ENCODE data around the gene PMEPA1.
A peak's percentile ranks its signal among the peaks of the same experiment; 100 is the strongest.

PMEPA1 gene

DNA sequence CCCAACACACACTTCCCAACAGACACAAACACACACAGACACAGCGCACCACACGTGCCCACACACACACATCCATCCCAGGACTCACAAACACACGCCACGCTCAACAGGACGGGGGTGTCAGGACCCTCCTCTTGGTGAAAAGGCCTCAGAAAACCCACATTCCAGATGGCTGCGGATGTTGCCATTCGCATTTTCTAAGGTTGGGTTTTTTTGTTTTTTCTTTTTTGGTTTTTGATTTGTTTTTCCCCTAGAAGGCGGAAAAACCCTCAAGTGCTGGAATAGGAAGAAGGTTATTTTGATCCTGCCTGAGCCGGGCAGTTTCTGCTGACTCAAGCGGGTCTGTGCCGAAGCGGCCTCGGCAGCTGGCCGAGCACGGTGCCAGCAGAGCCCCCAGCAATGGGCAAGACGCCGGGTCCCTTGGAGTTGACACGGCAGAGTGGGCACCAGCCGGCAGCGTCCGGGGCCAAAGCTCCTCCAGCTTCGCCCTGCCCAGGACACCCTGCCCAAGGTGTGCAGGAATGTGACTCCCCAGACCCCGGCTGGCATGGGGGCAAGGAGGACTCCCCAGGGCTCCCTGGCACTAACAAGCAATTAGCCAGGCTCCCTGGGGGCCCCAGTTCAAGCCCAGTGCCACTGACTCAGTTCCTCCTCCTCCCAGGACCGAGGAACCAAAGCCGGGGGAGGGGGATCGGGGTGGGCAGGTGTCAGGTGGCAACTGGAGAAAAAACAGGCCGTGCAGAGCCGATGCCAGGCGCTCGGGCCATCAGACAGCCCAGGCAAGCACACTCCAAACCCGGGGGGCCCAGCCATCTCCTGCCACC is 48.7 kb downstream of the PMEPA1 start:
- DNase-seq: peak; percentile 50

DNA sequence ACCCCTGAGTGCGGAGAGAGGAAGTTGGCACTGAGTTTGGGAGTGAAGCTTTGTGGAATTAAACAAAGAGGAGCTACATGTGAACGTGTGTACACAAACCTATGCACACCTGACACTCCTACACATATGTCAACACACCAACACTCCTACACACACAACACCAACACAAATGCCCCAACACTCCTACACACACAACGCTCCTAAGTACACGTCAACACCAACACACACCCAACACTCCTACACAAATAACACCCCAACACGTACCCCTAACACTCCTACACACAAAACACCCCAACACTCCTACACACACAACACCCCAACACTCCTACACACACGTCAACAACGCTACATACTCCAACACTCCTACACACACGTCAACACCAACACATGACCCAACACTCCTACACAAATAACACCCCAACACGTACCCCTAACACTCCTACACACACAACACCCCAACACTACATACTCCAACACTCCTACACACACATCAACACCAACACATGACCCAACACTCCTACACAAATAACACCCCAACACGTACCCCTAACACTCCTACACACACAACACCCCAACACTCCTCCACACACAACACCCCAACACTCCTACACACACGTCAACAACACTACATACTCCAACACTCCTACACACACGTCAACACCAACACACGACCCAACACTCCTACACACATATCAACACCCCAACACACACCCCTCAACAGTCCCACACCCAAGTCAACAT is 49.5 kb downstream of the PMEPA1 start:
- DNase-seq: no peak

DNA sequence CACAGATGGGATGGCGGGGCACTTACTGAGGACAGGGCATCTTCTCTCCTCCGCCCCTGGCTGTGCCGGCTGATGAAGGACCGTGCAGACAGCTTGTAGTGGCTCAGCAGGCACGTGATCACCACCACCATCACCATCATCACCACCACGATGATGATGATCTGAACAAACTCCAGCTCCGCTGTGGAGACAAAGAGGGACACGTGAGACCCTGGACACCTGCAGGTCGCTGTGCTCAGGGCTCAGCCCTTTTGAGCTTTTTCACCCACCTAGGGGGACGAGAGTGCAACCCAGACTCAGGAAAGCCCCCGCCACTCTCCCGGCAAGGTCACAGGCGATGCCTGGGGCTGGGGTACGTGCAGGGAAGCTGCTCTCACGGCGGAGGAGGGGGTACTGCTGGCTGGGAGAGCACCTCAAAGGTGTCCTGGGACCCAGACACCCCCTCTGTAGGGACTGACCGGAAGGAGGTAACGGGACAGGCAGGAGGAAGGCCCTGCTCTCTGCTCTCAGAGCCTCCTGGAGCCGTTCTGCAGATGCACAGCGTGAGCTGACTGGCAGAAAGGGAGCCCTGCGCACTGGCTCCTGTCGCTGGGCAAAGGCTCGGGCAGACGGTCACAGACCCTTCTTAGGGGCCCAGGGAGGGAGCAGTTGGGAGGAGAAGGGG is 50.2 kb downstream of the PMEPA1 start:
- peak; percentile 31 for DNase-seq

DNA sequence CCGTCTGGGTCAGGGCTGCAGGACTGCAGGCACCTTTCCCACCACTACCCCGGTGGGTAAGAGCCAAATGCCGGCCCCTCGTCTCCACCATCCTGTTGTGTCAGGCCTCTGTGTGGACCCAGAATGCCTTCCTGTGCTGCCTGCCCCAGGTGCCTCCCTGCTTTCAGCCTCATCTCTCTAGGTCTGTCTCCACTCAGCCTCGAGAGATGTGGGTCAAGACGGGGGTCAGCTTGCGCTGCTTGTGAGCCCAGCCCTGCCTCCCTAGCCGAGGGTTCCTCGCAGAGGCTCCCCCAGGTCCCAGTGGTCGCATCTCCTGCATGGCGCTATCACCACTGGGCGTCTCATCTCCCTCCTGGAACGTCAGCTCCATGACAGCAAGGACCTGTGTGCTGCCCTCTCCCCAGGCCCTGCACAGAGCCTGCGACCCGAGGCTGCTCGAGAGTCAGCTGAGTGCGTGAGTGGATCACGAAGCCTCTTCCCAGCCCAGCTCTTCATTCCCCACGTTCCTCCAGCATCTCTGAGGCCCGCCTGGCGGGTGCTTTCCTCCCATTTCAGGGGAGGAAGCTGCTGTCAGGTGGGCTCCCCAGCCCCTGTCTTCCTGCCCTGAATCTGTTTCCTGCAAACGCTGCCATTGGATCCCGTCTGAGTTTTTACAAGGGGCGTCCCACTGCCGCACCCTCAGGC is 50.8 kb downstream of the PMEPA1 start:
- DNase-seq: peak; percentile 37

DNA sequence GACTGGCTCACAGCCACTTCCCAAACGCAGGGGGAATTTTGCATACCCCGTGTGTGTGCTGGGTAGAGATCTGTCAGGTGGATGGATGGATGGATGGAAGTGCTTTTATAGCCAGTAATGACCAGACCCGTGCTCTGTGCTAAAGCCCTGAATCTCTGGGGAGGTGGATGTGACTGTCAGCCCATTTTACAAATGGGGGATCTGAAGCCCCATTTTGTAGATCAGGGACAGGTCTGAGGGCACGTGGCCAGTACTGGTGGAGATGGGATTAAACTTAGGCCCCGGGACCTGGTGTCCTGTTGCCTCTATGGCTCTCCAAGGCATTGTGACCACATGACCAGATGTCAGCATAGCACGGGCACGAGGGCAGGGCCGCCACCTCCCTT is 51.4 kb downstream of the PMEPA1 start:
- no peak for DNase-seq

DNA sequence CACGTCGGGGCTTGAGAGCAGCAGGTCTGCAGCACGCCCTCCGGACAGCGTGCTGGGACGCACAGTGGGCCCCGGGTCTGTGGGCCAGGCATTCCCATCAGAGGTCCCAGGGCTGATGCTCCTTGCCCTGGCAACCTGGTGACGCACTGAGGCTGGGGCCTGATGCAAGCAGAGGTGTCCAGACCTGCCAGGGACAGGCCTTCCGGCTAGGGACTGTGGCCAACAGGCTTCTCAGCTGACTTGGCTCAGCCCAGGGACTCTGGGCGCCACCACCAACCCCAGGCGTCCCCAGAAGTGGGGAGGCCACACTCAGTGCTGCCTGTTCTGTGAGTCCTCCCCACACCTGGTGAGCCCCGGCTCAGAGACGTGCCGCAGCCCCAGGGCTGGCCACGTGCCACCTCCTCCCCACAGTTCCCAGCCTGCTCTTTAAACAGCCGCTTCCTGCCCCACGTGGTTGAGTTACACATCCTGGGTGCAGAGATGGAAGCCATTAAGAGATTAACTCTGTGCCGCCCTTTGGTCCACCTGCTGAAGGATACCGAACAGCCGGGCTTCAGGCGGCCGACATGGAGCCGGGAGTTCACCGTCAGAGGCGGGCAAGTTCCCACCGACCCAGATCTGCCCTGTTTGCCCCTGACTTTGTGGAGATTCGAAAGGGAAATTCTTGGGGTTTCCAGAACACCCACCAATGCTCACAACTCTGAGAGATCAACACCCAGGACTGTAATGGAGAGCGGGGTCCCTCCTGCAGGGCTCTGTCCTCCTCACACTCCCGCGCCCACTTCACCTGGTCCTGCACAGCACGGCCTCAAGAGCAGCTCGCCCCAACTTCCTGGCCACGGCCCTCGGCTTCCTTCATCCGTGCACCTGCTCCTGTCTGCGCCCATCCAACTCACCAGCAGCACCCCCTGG is 52.0 kb downstream of the PMEPA1 start:
- DNase-seq: peak; percentile 36

DNA sequence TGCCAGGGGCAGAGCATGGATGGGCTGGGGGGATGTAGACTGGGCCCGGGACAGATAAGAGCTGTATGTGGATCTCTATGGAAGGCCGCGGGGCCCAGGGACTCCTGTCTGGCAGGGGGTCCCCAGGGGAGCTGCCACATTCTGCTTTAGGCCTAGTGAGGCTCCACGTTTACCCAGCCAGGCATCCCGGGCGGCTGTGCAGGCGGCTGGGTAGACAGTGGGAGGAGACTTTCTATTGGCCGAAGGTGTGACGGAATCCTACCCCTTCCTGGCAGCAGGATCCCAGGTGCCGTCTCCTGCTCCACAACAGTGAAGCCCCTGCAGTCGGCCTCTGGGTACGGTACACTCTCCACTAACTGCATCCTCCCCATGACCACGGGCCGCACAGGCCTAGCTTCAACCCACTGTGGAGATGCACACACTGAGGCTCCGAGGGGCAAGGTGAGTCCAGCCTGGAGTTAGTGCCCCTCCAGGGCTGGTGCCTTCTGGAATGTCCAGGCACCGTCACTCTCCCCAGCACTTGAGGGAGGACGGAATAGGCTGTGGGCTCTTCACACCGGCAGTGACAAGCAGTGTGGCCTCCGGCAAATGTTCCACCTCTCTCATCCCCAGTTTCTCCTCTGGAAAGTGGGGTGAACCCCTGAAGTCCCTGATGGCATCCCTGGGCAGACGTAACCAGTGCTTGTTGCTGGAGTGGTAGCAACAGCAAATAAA is 52.8 kb downstream of the PMEPA1 start:
- DNase-seq: peak; percentile 34

DNA sequence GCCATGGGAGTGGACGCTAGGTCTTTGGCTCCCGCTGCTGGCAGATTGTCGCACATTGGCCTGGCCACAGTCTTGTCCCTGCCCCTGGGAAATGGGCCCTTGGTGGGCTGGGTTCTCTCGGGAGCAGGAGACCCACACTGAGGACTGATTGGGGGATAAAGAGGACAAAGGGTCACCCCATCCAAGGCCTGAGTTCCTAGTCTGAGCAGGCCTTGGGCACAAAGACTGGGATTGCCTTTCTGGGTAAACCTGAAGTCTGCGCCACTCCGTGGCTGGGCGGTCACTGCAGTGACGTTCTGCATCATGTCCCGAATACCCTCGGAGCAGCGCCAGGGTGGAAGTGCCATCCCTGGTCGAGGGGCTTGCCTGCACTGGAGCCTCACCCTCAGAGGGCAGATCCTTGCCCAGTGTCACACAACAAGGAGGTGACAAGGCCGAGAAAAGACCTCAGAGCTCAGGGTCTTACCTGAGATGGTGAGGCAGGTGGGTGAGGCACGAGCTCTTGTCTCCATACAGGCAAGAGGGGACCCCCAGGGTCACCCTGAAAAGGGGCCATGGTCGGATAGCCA is 53.5 kb downstream of the PMEPA1 start:
- DNase-seq: no peak

DNA sequence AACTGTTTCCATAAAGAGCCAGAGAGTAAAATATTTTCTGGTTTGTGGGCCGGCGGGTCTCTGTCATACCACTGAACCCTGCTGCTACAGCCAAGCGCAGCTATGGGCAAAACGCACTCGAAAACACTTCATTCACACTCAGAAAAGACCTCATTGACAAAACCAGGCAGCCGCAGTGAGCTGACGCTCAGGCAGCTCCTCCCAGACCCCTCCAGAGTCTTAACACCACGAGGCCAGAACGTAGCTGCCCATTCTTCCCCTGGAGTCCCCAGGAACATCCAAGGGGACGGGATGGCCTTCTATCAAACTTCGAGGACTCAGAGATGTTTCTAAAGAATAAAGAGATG is 54.0 kb downstream of the PMEPA1 start:
- DNase-seq: peak; percentile 30

DNA sequence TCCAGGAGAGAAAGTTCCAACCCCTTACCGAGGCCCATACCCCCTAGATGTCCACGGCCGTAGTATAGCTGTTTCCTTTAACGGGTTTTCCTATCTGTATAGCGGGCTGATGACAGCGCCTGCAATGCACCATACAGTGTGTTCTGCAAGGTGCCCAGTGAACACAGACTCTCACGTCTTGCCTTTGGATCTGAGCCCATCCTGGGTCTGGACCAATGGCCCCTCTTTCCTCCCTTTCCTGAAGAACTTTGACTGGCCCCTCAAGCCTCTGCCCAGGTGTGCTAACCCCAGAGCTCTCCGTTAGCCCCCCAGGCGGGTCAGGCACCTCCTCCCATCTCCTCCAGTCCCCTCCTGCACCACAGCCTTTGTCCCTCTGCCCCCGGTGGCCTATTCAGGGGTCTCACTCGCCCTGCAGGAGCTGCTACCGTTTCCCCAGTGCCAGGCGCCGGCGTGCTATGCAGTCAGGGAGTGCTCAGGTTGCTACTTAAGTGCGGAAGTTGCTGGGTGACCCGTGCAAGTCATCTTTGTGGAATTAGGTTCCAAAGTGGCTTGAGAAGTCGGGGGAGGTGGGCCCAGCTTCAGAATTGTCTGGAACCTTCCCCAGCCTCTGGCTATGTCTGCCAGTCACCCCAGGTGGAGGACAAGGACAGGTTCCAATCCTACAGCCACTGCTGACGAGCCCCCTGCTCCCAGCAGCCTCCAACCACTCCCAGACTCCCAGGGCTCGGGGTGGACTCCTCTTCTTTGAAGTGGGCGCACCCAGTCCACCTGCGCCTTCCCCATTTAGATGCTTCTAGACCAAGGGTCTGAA is 54.6 kb downstream of the PMEPA1 start:
- peak; percentile 44 for DNase-seq

DNA sequence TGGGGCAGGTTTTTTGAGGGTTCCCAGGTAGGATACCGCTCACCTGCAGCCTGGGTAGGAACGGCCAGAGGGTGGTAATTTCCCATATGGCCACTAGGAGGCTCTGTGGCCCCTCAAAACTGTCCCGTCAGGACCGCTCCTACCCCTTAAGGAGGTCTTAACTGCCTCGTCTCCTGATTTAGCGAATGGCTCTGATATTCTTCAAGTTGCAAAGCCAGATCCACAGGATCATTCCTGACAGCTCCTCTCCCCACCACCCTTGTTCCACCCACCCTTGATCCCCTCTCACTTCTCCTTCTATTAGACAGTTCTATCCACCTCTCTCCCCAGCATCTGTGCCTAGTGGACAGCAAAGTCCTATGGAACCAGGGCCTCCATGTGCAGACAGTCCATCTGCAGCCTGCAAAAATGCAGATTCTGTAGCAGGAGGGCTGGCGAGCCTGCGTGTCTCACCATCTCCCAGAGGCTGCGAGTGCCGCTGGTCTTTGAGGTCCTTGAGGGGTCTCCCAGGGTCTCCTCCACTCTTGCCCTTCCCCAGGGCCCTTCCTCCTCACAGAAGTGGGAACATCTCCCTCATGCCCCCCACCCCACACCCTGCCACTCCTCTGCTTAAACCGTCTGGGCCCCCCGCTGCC is 55.3 kb downstream of the PMEPA1 start:
- DNase-seq: peak; percentile 77

DNA sequence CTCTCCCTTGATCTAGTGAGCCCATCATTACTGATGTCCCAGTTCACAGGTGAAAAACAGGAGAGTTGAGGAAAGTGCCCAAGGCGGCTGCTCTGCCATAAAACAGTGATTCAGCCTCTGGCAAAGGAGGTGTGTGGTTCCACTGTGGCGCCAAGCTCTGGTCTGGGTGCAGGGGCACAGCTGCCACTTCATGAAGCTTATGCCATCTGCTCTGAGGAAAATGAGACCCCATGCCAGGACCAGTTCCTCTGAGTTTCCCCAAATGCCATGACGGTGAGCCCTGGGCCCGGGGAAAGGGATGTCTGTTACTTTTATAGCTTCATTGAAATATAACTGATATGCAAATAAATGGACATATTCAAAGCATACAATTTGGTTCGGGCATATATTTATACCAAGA is 55.9 kb downstream of the PMEPA1 start:
- DNase-seq: no peak

DNA sequence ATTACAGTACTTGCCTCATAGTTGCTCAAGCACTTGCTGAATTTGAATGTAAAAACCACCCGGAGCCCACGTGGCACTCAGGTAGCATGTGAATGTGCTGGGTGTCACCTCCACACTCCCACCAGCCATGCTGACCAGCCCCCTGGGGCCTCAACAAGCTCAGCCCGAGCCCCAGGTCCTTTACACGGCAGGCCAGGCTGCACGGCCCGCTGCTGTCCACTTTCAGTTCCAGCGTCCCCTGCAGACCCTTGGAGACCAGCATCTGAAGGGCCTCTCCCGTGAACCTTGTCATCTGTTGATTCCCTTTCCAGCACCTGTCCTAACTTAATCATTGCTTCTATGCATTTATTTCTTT is 56.3 kb downstream of the PMEPA1 start:
- no peak for DNase-seq

DNA sequence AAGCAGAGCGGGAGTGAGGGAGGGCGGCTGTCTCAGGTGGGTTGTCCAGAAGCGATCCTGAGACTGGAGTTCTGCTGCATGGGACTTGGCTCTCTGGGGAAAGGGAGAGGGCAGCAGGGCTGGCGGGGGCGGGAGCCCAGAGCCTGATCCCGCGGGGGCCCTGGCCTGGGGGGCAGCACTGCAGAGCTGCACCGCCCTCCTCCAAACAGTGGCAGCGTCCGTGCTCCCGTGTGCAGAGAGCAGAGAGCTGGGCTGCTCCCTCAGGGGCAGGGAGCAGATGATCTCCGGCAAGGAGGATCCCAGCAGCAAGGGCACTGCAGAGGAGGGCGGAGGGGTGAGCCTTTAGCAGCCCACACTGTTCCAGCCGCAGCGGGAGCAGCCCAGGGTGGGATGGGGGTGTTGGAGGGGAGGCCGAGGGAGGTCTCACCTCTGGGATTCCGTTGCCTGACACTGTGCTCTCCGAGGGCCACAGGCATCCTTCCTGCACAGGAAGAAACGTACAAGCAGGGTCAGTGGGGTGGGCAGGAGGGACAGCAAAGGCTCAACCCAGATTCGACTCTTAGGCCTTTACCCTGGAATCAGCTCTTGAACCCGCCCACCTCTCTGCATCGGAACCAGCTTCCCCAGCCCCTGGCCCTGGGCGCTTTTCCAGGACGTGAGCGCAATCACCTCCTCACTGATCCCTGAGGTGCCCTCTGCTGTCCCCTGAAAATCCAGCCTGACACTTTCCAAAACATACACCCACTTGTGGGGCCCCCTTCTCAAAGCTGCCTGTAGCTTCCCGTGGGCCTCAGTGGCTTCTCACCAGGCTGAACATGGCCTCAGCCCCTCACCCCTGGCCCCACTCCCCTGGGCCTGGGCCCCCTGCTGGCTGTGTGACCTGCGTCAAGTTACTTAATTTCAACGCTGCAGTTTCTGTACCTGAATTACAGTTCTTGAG is 56.9 kb downstream of the PMEPA1 start:
- DNase-seq: peak; percentile 40

DNA sequence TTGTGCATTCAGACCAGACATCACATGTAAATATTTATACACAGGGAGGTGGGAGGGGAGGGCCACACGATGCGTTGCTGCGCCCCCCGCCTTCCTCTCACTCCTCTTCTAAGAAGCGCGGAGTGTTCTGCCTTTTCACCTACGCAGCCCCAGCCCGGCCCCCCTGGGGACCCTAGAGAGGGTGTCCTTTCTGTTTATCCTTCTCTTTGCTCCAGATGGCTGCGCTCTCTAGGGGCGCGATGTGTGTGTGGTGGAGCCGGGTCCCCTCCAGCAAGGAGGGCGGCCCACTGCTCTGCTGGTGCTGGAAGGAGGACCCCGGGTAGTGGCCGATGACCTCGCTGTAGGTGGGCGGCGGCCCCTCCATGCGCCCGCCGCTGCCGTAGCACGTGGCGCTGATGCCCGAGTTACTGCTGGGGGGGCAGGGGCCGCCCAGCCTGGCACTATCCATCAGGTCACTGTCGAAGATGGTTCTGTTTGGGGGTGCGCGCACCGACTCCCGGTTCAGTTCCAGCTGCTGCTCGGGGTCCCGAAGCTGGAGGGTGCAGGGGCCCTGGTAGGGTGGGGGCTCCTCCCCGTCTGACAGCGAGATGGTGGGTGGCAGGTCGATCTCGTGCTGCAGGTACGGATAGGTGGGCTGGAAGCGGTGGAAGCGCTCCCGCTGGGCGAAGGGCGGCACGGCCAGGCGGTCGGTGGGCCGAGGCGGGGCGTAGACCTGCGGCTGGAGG is 57.8 kb downstream of the PMEPA1 start:
- DNase-seq: no peak

DNA sequence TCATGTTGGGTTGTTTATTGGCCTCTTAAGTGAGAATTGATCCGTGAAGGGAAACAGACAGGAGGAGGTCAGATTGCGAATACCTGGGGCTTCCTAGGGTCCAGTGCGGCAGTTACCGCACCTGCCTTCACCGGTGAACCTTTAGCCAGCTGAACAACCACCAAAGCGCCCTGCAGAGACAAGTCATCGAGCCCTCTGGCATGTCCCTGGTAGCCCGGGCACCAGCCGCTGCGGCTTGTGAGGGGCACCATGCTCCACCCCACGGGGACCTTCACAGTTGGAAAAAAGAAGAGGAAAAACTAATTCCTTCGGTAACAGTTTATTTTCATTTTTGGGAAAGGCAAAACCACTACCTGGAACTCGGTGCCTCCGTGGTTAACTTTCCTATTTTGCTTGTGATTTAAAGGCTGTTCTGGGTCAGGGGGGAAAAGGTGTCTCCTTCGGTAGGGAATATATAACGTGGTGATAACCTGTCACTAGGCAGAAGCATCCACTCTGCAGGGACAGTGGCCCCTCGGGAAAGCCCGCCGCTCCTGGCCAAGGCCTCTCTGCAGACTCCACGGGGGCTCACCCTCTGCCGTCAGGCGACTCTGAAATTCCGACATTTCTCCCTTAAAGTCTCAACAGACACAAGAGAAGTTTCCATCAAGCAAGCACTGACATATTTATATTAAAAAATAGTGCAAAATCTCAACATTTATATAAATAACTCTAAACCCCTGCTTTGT is 58.9 kb downstream of the PMEPA1 start:
- no peak for DNase-seq

DNA sequence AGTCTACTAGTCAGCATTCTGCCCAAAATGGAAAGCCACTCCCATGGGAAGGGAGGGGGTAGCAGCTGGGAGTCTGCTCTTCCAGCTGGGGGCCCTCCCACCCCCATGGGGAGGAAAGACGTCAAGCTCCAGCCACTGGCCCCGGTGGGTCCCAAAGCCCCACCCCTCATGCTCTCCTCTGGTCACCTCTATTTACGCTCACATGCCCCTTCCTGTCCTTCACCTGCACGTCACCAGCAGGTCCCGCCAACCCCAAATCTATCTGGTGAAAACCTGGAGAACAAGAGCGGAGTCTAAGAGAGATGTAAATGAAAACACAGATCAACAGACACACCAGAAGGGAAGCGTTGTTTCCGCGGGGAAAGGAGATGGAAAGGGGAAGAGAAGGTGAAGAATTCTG is 59.5 kb downstream of the PMEPA1 start:
- DNase-seq: no peak

Measured in right forelimb (tissue), 1 donor.